ENCODE data around the gene MCAM. TPM values are rescaled to one million over a fixed set of nuclear protein-coding genes. Genes with fewer than 3 reads are reported as not detected.

Gene MCAM
- total RNA-seq, 2 experiments from 2014 or later = 0.69 to 1.3 TPM

GRCh38 chr11:119335091-119335654 lies 18.2 kb upstream of the MCAM start:
- TF ChIP-seq CTCF (conservative IDR thresholded peaks at IDR 0.05; ENCODE audit: low read length) (no peak), EZH2phosphoT487 (IDR thresholded peaks at IDR 0.05; ENCODE audit: borderline replicate concordance, low read depth, low read length) (no peak)
- peaks cover 6% of the 10 kb centered on the region; the same call in 1 of the 2 replicates for H3K36me3 ChIP-seq (ENCODE audit: insufficient read depth, low read length)
- H3K79me2 ChIP-seq (ENCODE audit: insufficient read depth, low read depth, low read length) = peaks cover 10% of the 10 kb centered on the region; the same call in 1 of the 2 replicates
- H2AFZ ChIP-seq (ENCODE audit: low read length) = no peak overlapping the region
- H3K4me1 ChIP-seq (ENCODE audit: insufficient read depth, low read length, poor library complexity, severe bottlenecking) = peaks cover 40% of the 10 kb centered on the region
- H3K4me3 ChIP-seq (ENCODE audit: low read depth, low read length, poor library complexity, severe bottlenecking) = peak overlapping the region; percentile 81
- BruUV-seq (replicated peaks) = no TSS peak
- no peaks in the 10 kb centered on the region for H4K20me1 ChIP-seq (ENCODE audit: insufficient read depth, low read length)
- ChIA-PET CTCF (ENCODE audit: unreplicated experiment) (interaction anchor here (1.0 kb wide), 1 partner anchor 12 kb away, joined by 4 read pairs; no protein-coding TSS in a partner anchor), POLR2A (interaction anchor here (0.8 to 1.8 kb wide), 4 partner anchors 10 to 29 kb away, joined by 3 to 4 read pairs (median 3); no protein-coding TSS in a partner anchor)
- intact Hi-C loops (cut with micrococcal nuclease; ENCODE audit: unreplicated experiment) = loop anchor here (5.0 kb wide), 1 partner anchor 137 kb away; no protein-coding TSS in a partner anchor
- H3K9me3 ChIP-seq (ENCODE audit: low read length) = no peaks in the 10 kb centered on the region
- H3K9me2 ChIP-seq (ENCODE audit: insufficient read depth, low read length) = no peaks in the 10 kb centered on the region
- DNase-seq (ENCODE audit: low spot score) = no peak
- peak overlapping the region; percentile 46 for H3K27ac ChIP-seq (ENCODE audit: low read depth, low read length, poor library complexity, severe bottlenecking)
- peak overlapping the region; percentile 91 for H3K4me2 ChIP-seq (ENCODE audit: low read length)

DNA sequence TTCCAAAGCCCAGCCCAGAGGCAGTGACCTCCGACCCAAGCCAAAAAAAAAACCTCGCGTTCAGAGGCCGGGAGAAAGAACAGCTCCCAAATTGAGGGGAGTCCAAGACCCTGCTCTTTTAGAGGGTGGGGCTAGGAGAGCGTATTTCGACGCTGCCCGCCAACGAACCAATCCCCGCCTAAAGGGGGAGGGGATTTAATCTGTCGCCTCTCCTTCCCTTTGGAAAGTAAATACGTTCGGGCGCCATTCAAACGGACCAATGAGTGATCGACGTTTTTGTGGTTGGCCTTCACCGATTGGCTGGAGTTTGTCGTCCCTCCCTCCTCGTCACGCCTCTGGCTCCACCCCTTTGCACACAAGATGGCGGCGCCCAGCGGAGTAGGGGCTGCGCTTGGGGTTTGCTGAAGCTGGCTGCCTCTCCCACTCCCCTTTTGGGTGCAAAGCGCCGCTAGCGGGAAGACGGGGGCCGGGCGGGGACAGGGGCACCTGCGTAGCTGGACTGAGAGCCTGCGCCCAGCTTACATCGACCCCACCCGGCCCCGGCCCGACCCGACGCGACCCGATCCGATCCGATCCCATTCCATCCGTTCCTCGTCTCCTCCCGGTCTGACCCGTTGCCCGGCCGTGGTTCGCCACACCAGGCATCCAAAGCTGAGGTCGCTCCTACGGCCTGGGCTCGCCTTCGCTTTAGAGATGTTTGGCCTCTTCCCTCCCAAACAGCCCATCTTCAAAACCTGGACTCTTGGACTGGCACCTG lies 17.4 kb upstream of the MCAM start, which contains the start of gene RNF26:
Gene RNF26 (plus strand): TSS at position 354 of the 757 bp plus-strand sequence. CDS start 596 bp downstream, outside the sequence.
- intact Hi-C loops (cut with micrococcal nuclease; ENCODE audit: unreplicated experiment) = no loop called here
- Histone ChIP-seq H3K4me1 (ENCODE audit: insufficient read depth, low read length, poor library complexity, severe bottlenecking) (peaks cover 40% of the 10 kb centered on the region), H4K20me1 (ENCODE audit: insufficient read depth, low read length) (no peaks in the 10 kb centered on the region), H3K36me3 (ENCODE audit: insufficient read depth, low read length) (peaks cover 6% of the 10 kb centered on the region; the same call in 1 of the 2 replicates), H2AFZ (ENCODE audit: low read length) (peak within 1 kb of the TSS; percentile 83), H3K79me2 (ENCODE audit: insufficient read depth, low read depth, low read length) (peaks cover 10% of the 10 kb centered on the region; the same call in 1 of the 2 replicates), H3K9me3 (ENCODE audit: low read length) (no peaks in the 10 kb centered on the region), H3K4me2 (ENCODE audit: low read length) (peak within 1 kb of the TSS; percentile 91), H3K27ac (ENCODE audit: low read depth, low read length, poor library complexity, severe bottlenecking) (peak within 1 kb of the TSS; percentile 50), H3K9me2 (ENCODE audit: insufficient read depth, low read length) (no peaks in the 10 kb centered on the region), H3K4me3 (ENCODE audit: low read depth, low read length, poor library complexity, severe bottlenecking) (peak within 1 kb of the TSS; percentile 81)
- POLR2A ChIA-PET = interaction anchor here (0.5 to 1.8 kb wide), 6 partner anchors 11 to 272 kb away, joined by 3 to 5 read pairs (median 4); no protein-coding TSS in a partner anchor
- CTCF ChIA-PET (ENCODE audit: unreplicated experiment) = interaction anchor here (0.6 to 1.0 kb wide), 4 partner anchors 11 to 222 kb away, joined by 3 to 4 read pairs (median 3); no protein-coding TSS in a partner anchor
- TF ChIP-seq CTCF (conservative IDR thresholded peaks at IDR 0.05; ENCODE audit: low read length) (no peak), EZH2phosphoT487 (IDR thresholded peaks at IDR 0.05; ENCODE audit: borderline replicate concordance, low read depth, low read length) (no peak)
- TSS peak; percentile 89 for BruUV-seq (replicated peaks)
- DNase-seq (ENCODE audit: low spot score) = peak; percentile 99

Measured in OCI-LY7 (cell line).